Measurements from ENCODE around the gene DPP7. TPM values are rescaled to one million over a fixed set of nuclear protein-coding genes. Genes with fewer than 3 reads are reported as not detected.

Gene DPP7
- polyA plus RNA-seq, 1 of the 3 experiments (the other 2 are of a cell fraction) = 127 TPM

GRCh38 chr9:137115394-137116026 is 977 bp upstream of the DPP7 start:
- Histone ChIP-seq H3K27ac (ENCODE audit: low read depth in 2 of 2, low read length in 1 of 2) (no peak overlapping the region), H3K79me2 (ENCODE audit: insufficient read depth) (no peaks in the 10 kb centered on the region), H4K20me1 (ENCODE audit: insufficient read depth) (no peaks in the 10 kb centered on the region), H3K4me3 (ENCODE audit: low read depth in 2 of 2, low read length in 1 of 2) (peak overlapping the region in 1 of 2 experiments; percentile 58; a peak in 3 of 4 replicates), H3K9me2 (no peaks in the 10 kb centered on the region), H3K4me1 (ENCODE audit: control insufficient read depth in 1 of 2, insufficient read depth in 2 of 2, low read depth in 1 of 2, low read length in 1 of 2) (peaks cover 0 to 10% of the 10 kb centered on the region in 2 experiments; a peak in 1 of 4 replicates), H2AFZ (ENCODE audit: low read depth) (no peak overlapping the region), H3K9ac (no peak overlapping the region), H3K27me3 (ENCODE audit: insufficient read depth) (no peaks in the 10 kb centered on the region), H3K9me3 (no peaks in the 10 kb centered on the region), H3K36me3 (replicated peaks in 1 of 2; ENCODE audit: control insufficient read depth in 1 of 2, insufficient read depth in 2 of 2, low read length in 1 of 2) (peaks cover 0 to 19% of the 10 kb centered on the region in 2 experiments), H3K4me2 (peak overlapping the region; percentile 94), H3F3A (replicated peaks; ENCODE audit: insufficient read depth) (no peaks in the 10 kb centered on the region)
- no peak for TF ChIP-seq CHD2 (IDR thresholded peaks at IDR 0.05; ENCODE audit: low read length, partially characterized antibody)
- TF ChIP-seq GABPA (IDR thresholded peaks at IDR 0.05; ENCODE audit: low read depth) = no peak
- no peak for TF ChIP-seq MEF2A (IDR thresholded peaks at IDR 0.05; ENCODE audit: borderline replicate concordance, low read depth)
- TF ChIP-seq ZBTB33 (IDR thresholded peaks at IDR 0.05; ENCODE audit: borderline replicate concordance, low read depth) = no peak
- no peak for TF ChIP-seq CTCF (IDR thresholded peaks at IDR 0.05)
- TF ChIP-seq RCOR1 (IDR thresholded peaks at IDR 0.05; ENCODE audit: low read length) = no peak
- TF ChIP-seq RFX5 (IDR thresholded peaks at IDR 0.05; ENCODE audit: low read length) = no peak
- no peak for TF ChIP-seq ELF1 (IDR thresholded peaks at IDR 0.05)
- no peak for TF ChIP-seq EP300 (IDR thresholded peaks at IDR 0.05; ENCODE audit: borderline replicate concordance in 1 of 2, low read depth in 1 of 2, low read length in 1 of 2)
- no peak for TF ChIP-seq FOSL2 (IDR thresholded peaks at IDR 0.05; ENCODE audit: borderline replicate concordance, low read depth)
- TF ChIP-seq YY1 (IDR thresholded peaks at IDR 0.05; ENCODE audit: low read depth) = no peak
- TF ChIP-seq USF2 (IDR thresholded peaks at IDR 0.05; ENCODE audit: borderline replicate concordance, low read depth, low read length) = no peak
- TF ChIP-seq TEAD4 (IDR thresholded peaks at IDR 0.05; ENCODE audit: borderline replicate concordance, insufficient read depth) = no peak
- TF ChIP-seq JUND (IDR thresholded peaks at IDR 0.05) = no peak
- TF ChIP-seq RAD21 (IDR thresholded peaks at IDR 0.05; ENCODE audit: low read length) = no peak
- no peak for TF ChIP-seq USF1 (IDR thresholded peaks at IDR 0.05; ENCODE audit: borderline replicate concordance, low read depth)
- no peak for TF ChIP-seq NFIC (IDR thresholded peaks at IDR 0.05; ENCODE audit: borderline replicate concordance)
- TF ChIP-seq SMC3 (IDR thresholded peaks at IDR 0.05; ENCODE audit: low read depth, low read length) = no peak
- TF ChIP-seq EZH2phosphoT487 (IDR thresholded peaks at IDR 0.05; ENCODE audit: borderline replicate concordance, low read depth) = no peak
- POLR2A ChIA-PET = interaction anchor here (0.7 to 1.2 kb wide), 5 partner anchors 14 to 114 kb away, joined by 3 to 5 read pairs (median 3); no protein-coding TSS in a partner anchor
- CTCF ChIA-PET = interaction anchor here (0.8 to 4.4 kb wide), 6 partner anchors 22 to 121 kb away, joined by 3 to 27 read pairs (median 4); partner anchors contain the start of genes NPDC1 and RNF224
- peak; percentile 41 for DNase-seq
- WGBS (ENCODE audit: low lambda C conversion rate) = 92% methylated on average over 9 of the region's 21 CpGs

Measured in SK-N-SH (cell line).